Stimulated activated CD8-positive, alpha-beta memory T cell treated with anti-CD3 and anti-CD28 coated beads, Interleukin-15, amount 100 ng/mL, for 1 hour (primary cell): ENCODE measurements around the gene GTPBP6.
"Not testable (repeated sequence)": the region's sequence is repeated elsewhere in the genome, so short reads cannot be mapped to it uniquely, and the experiment has no call there.

Source experiments
- DNase-seq: peaks from one replicate; pipeline ENCODE4 v3.0.0-alpha.2; 2020; ENCODE audit warnings: low read depth

The GTPBP6 gene

GRCh38 chrX:352181-352580 lies 33.6 kb upstream of the GTPBP6 start:
- no peak for DNase-seq

- no peak for DNase-seq
Observed at GRCh38 chrX:351736-352135, 33.1 kb upstream of the GTPBP6 start.

- not testable (repeated sequence) for DNase-seq
Observed at GRCh38 chrX:351324-351641, 32.7 kb upstream of the GTPBP6 start.

- DNase-seq, result no peak
Observed at GRCh38 chrX:350534-351323, 32.1 kb upstream of the GTPBP6 start.

- DNase-seq, result no peak
Observed at GRCh38 chrX:350148-350533, 31.5 kb upstream of the GTPBP6 start.

- DNase-seq, result no peak
Observed at GRCh38 chrX:349702-350101, 31.1 kb upstream of the GTPBP6 start.

GRCh38 chrX:349196-349595 lies 30.6 kb upstream of the GTPBP6 start:
- no peak for DNase-seq

- no peak for DNase-seq
Observed at GRCh38 chrX:348461-349117, 30.0 kb upstream of the GTPBP6 start.

GRCh38 chrX:347351-348117 lies 28.9 kb upstream of the GTPBP6 start:
- no peak for DNase-seq

GRCh38 chrX:346034-346813 lies 27.6 kb upstream of the GTPBP6 start:
- no peak for DNase-seq

- DNase-seq, result no peak
Observed at GRCh38 chrX:345020-345925, 26.7 kb upstream of the GTPBP6 start.

GRCh38 chrX:344371-344901 lies 25.8 kb upstream of the GTPBP6 start:
- no peak for DNase-seq

GRCh38 chrX:341541-342101 lies 23.0 kb upstream of the GTPBP6 start:
- no peak for DNase-seq

- no peak for DNase-seq
Observed at GRCh38 chrX:340641-341423, 22.2 kb upstream of the GTPBP6 start.

GRCh38 chrX:340121-340520 lies 21.5 kb upstream of the GTPBP6 start:
- no peak for DNase-seq

GRCh38 chrX:338836-339400 lies 20.3 kb upstream of the GTPBP6 start:
- DNase-seq, result no peak

GRCh38 chrX:338281-338835 lies 19.8 kb upstream of the GTPBP6 start:
- DNase-seq, result no peak

- DNase-seq, result no peak
Observed at GRCh38 chrX:337331-337831, 18.8 kb upstream of the GTPBP6 start.

- no peak for DNase-seq
Observed at GRCh38 chrX:336227-336626, 17.6 kb upstream of the GTPBP6 start.
